Mesendoderm (in vitro differentiated cells): Measurements from ENCODE around the gene ZNF433. TPM values are rescaled to one million over a fixed set of nuclear protein-coding genes. Genes with fewer than 3 reads are reported as not detected.
A peak's percentile ranks its signal among the peaks of the same experiment; 100 is the strongest.
"Not testable (repeated sequence)": the region's sequence is repeated elsewhere in the genome, so short reads cannot be mapped to it uniquely, and the experiment has no call there.

Experiments used
- DNase-seq: peaks from one replicate; pipeline ENCODE4 v3.0.0; 2013
- H2AK5ac ChIP-seq: 2 replicates; pipeline ENCODE4 v1.6.1; 2013; ENCODE audit warnings: low read length, inconsistent platforms
- H2BK120ac ChIP-seq: 2 replicates; pipeline ENCODE4 v1.6.1; 2013; ENCODE audit warnings: low read depth, mild to moderate bottlenecking, low read length, moderate library complexity, mixed read lengths
- H2BK15ac ChIP-seq: replicated peaks from 2 replicates; pipeline ENCODE4 v1.6.1; 2013; ENCODE audit warnings: low read depth, mild to moderate bottlenecking, moderate library complexity
- H2BK5ac ChIP-seq: 2 replicates; pipeline ENCODE4 v1.6.1; 2013; ENCODE audit warnings: low read length, inconsistent platforms
- H3K18ac ChIP-seq: 2 replicates; pipeline ENCODE4 v1.6.1; 2013; ENCODE audit warnings: mild to moderate bottlenecking, low read length, mixed read lengths
- H3K23ac ChIP-seq: one replicate; pipeline ENCODE4 v1.6.1; 2013; ENCODE audit warnings: low read length
- H3K27ac ChIP-seq: 2 replicates; pipeline ENCODE4 v1.5.1; 2013; ENCODE audit warnings: low read depth, mild to moderate bottlenecking, inconsistent platforms, low read length, moderate library complexity
- H3K27me3 ChIP-seq: 2 replicates; pipeline ENCODE4 v1.6.1; 2013; ENCODE audit warnings: low read length, control low read depth, mild to moderate bottlenecking, inconsistent platforms; ENCODE audit not compliant: insufficient read depth, poor library complexity
- H3K36me3 ChIP-seq: 2 replicates; pipeline ENCODE4 v1.6.1; 2013; ENCODE audit warnings: low read length, inconsistent platforms; ENCODE audit not compliant: control insufficient read depth, insufficient read depth
- H3K4ac ChIP-seq: one replicate; pipeline ENCODE4 v1.6.1; 2013; ENCODE audit warnings: low read depth, mild to moderate bottlenecking, low read length, moderate library complexity
- H3K4me1 ChIP-seq: 2 replicates; pipeline ENCODE4 v1.6.1; 2013; ENCODE audit warnings: low read depth, low read length, inconsistent platforms; ENCODE audit not compliant: control insufficient read depth
- H3K4me2 ChIP-seq: 2 replicates; pipeline ENCODE4 v1.6.1; 2013; ENCODE audit warnings: low read length
- H3K4me3 ChIP-seq: 2 replicates; pipeline ENCODE4 v1.5.1; 2013; ENCODE audit warnings: mild to moderate bottlenecking, low read length
- H3K56ac ChIP-seq: one replicate; pipeline ENCODE4 v1.6.1; 2013; ENCODE audit warnings: low read length
- H3K79me1 ChIP-seq: 2 replicates; pipeline ENCODE4 v1.6.1; 2013; ENCODE audit warnings: low read length, inconsistent platforms
- H3K79me2 ChIP-seq: 2 replicates; pipeline ENCODE4 v1.6.1; 2013; ENCODE audit warnings: mild to moderate bottlenecking, low read length; ENCODE audit not compliant: control insufficient read depth, insufficient read depth
- H3K9ac ChIP-seq: 2 replicates; pipeline ENCODE4 v1.6.1; 2013; ENCODE audit warnings: low read length, inconsistent platforms
- H4K5ac ChIP-seq: one replicate; pipeline ENCODE4 v1.6.1; 2013; ENCODE audit warnings: low read length
- H4K8ac ChIP-seq: one replicate; pipeline ENCODE4 v1.6.1; 2013; ENCODE audit warnings: low read depth, mild to moderate bottlenecking, control low read depth, low read length, moderate library complexity
- WGBS: extraction: QIAGEN DNeasy Blood & Tissue Kit; methylation state at CpG from one replicate; pipeline ENCODE4 v1.1.7; 2013; ENCODE audit warnings: low lambda C conversion rate, missing lambda C conversion rate; ENCODE audit not compliant: insufficient coverage; ENCODE audit errors: extremely low coverage; 5-methylcytosine and 5-hydroxymethylcytosine counted together
- polyA plus RNA-seq, 2 experiments: library from polyadenylated mRNA; stranded (reverse); fragments of 200-250 nt; gene quantifications; one replicate each; pipeline ENCODE4 v1.2.3, GENCODE V29; 2013

ZNF433 gene
- 1.1 TPM for polyA plus RNA-seq (2013, experiment 1 of 2)
- polyA plus RNA-seq (2013, experiment 2 of 2), result 0.59 TPM

- H3K36me3 ChIP-seq, result no peaks in the 10 kb centered on the region
- H3K9ac ChIP-seq, result peak within 1 kb of the TSS; percentile 89
- H3K4me3 ChIP-seq, result peak within 1 kb of the TSS; percentile 86
- H2BK15ac ChIP-seq, result no peak within 1 kb of the TSS
- H2BK5ac ChIP-seq, result no peak within 1 kb of the TSS
- H3K4me2 ChIP-seq, result peak within 1 kb of the TSS; percentile 78
- peak within 1 kb of the TSS; percentile 82 for H4K8ac ChIP-seq
- peak within 1 kb of the TSS; percentile 66 for H3K23ac ChIP-seq
- no peak within 1 kb of the TSS for H2AK5ac ChIP-seq
- no peaks in the 10 kb centered on the region for H3K79me2 ChIP-seq
- peak within 1 kb of the TSS; percentile 26 for H3K27ac ChIP-seq
- H3K18ac ChIP-seq, result peak within 1 kb of the TSS; percentile 89
- no CpG with 5 or more reads among the region's 68 CpGs for WGBS
- H3K56ac ChIP-seq, result peak within 1 kb of the TSS; percentile 97
- no peak within 1 kb of the TSS for H3K4ac ChIP-seq
- H3K4me1 ChIP-seq, result no peaks in the 10 kb centered on the region
- H3K79me1 ChIP-seq, result no peaks in the 10 kb centered on the region
- DNase-seq, result peak; percentile 98
- H2BK120ac ChIP-seq, result no peak within 1 kb of the TSS
- H3K27me3 ChIP-seq, result no peaks in the 10 kb centered on the region
- H4K5ac ChIP-seq, result no peak within 1 kb of the TSS
These were observed at the start of gene ZNF433 for GRCh38 chr19:12035220-12036172. ZNF433 (minus strand) TSS chr19:12035679; CDS start chr19:12035539, 140 bp downstream.

- not testable (repeated sequence) for H2AK5ac ChIP-seq, H3K18ac ChIP-seq, H3K79me2 ChIP-seq, DNase-seq, H3K4me3 ChIP-seq, H3K4me2 ChIP-seq, H4K8ac ChIP-seq, H2BK5ac ChIP-seq, H3K36me3 ChIP-seq, H2BK15ac ChIP-seq, H3K23ac ChIP-seq, H3K9ac ChIP-seq, H4K5ac ChIP-seq, H3K27me3 ChIP-seq, H2BK120ac ChIP-seq, H3K4me1 ChIP-seq, H3K4ac ChIP-seq, H3K56ac ChIP-seq, H3K27ac ChIP-seq, H3K79me1 ChIP-seq
- WGBS, result no CpG with 5 or more reads among the region's 6 CpGs
These were observed 47.9 kb upstream of the ZNF433 start for GRCh38 chr19:12083336-12083735.

DNA sequence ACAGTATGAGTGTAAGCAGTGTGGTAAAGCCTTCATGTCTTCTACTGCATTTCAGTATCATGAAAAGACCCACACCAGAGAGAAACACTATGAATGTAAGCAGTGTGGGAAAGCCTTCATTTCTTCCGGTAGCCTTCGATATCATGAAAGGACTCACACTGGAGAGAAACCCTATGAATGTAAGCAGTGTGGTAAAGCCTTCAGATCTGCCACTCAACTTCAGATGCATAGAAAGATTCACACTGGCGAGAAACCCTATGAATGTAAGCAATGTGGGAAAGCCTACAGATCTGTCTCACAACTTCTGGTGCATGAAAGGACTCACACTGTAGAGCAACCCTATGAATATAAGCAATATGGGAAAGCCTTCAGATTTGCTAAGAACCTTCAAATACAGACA, 41.9 kb upstream of the ZNF433 start:
- Histone ChIP-seq H3K27me3 (no peaks in the 10 kb centered on the region), H2BK120ac (no peak overlapping the region), H2BK5ac (no peak overlapping the region), H3K27ac (no peak overlapping the region), H3K4me3 (peak overlapping the region; percentile 5), H3K4me1 (no peaks in the 10 kb centered on the region), H2AK5ac (no peak overlapping the region), H3K23ac (no peak overlapping the region), H3K56ac (no peak overlapping the region), H4K8ac (no peak overlapping the region), H3K18ac (no peak overlapping the region), H3K4me2 (no peak overlapping the region), H3K4ac (no peak overlapping the region), H2BK15ac (no peak overlapping the region), H3K79me2 (no peaks in the 10 kb centered on the region), H4K5ac (no peak overlapping the region), H3K36me3 (peaks cover 15% of the 10 kb centered on the region), H3K79me1 (no peaks in the 10 kb centered on the region), H3K9ac (no peak overlapping the region)
- DNase-seq, result no peak
- no CpG with 5 or more reads among the region's 3 CpGs for WGBS

DNA sequence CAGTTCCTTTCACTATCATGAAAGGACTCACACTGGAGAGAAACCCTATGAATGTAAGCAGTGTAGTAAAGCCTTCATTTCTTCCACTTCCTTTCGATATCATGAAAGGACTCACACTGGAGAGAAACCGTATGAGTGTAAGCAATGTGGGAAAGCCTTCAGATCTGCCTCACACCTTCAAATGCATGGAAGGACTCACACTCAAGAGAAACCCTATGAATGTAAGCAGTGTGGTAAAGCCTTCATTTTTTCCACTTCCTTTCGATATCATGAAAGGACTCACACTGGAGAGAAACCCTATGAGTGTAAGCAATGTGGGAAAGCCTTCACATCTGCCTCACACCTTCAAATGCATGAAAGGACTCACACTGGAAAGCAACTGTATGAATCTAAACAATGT, 40.9 kb upstream of the ZNF433 start:
- DNase-seq, result not testable (repeated sequence)
- H3K4me3 ChIP-seq, result peak overlapping the region; percentile 5
- H3K36me3 ChIP-seq, result peaks cover 15% of the 10 kb centered on the region

DNA sequence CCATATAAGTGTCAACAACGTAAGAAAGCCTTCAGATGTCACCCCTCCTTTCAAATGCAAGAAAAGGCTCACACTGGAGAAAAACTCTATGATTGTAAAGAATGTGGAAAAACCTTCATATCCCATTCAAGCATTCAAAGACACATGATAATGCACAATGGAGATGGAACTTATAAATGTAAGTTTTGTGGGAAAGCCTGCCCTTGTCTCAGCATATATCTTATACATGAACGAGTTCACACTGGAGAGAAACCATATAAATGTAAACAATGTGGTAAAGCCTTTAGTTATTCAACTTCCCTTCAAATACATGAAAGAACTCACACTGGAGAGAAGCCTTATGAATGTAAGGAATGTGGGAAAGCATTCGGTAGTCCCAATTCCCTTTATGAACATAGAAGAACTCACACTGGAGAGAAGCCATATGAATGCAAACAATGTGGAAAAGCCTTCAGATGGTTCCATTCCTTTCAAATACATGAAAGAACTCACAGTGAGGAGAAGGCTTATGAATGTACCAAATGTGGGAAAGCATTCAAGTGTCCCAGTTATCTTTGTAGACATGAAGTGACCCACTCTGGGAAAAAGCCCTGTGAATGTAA, 40.2 kb upstream of the ZNF433 start:
- Histone ChIP-seq H2BK5ac (no peak overlapping the region), H3K4me1 (no peaks in the 10 kb centered on the region), H3K4me3 (peak overlapping the region; percentile 25), H2BK120ac (no peak overlapping the region), H3K9ac (no peak overlapping the region), H3K79me1 (no peaks in the 10 kb centered on the region), H3K18ac (no peak overlapping the region), H3K36me3 (peaks cover 15% of the 10 kb centered on the region), H2AK5ac (no peak overlapping the region), H3K23ac (no peak overlapping the region), H3K27ac (no peak overlapping the region), H3K4me2 (no peak overlapping the region), H3K27me3 (no peaks in the 10 kb centered on the region), H3K79me2 (no peaks in the 10 kb centered on the region), H2BK15ac (no peak overlapping the region), H4K5ac (no peak overlapping the region), H3K4ac (no peak overlapping the region), H4K8ac (no peak overlapping the region), H3K56ac (no peak overlapping the region)
- whole genome bisulfite sequencing, result no CpG with 5 or more reads among the region's 3 CpGs
- no peak for DNase-seq

More for the DNA sequence above, 40.9 kb upstream of the ZNF433 start:
- not testable (repeated sequence) for H3K18ac ChIP-seq, H2AK5ac ChIP-seq, H4K5ac ChIP-seq, H3K56ac ChIP-seq, H2BK5ac ChIP-seq, H4K8ac ChIP-seq, H3K4me1 ChIP-seq, H2BK120ac ChIP-seq, H2BK15ac ChIP-seq, H3K27ac ChIP-seq, H3K79me1 ChIP-seq, H3K4me2 ChIP-seq, H3K9ac ChIP-seq, H3K4ac ChIP-seq, H3K23ac ChIP-seq, H3K27me3 ChIP-seq, H3K79me2 ChIP-seq
- no CpG with 5 or more reads among the region's 3 CpGs for WGBS
